Measurements from ENCODE around the gene SLC10A4.
A peak's percentile ranks its signal among the peaks of the same experiment; 100 is the strongest.

SLC10A4 gene

GRCh38 chr4:48490012-48490679 lies 7.0 kb downstream of the SLC10A4 start, which contains the start of gene ZAR1:
Gene ZAR1 (plus strand): TSS chr4:48490252. CDS start chr4:48490292, 40 bp downstream.
- peak; percentile 11 for DNase-seq

GRCh38 chr4:48490680-48491513 lies 7.8 kb downstream of the SLC10A4 start:
- DNase-seq, result no peak

GRCh38 chr4:48491514-48492176 lies 8.5 kb downstream of the SLC10A4 start:
- DNase-seq, result no peak

- no peak for DNase-seq
These were observed 10.4 kb downstream of the SLC10A4 start for GRCh38 chr4:48493452-48494100.

GRCh38 chr4:48495941-48496340 lies 12.8 kb downstream of the SLC10A4 start:
- no peak for DNase-seq

GRCh38 chr4:48498895-48499294 lies 15.8 kb downstream of the SLC10A4 start:
- DNase-seq, result no peak

GRCh38 chr4:48499551-48500066 lies 16.5 kb downstream of the SLC10A4 start:
- no peak for DNase-seq

GRCh38 chr4:48503233-48504025 lies 20.3 kb downstream of the SLC10A4 start:
- no peak for DNase-seq

GRCh38 chr4:48504026-48504330 lies 20.8 kb downstream of the SLC10A4 start:
- no peak for DNase-seq

- no peak for DNase-seq
These were observed 21.2 kb downstream of the SLC10A4 start for GRCh38 chr4:48504352-48504751.

GRCh38 chr4:48506716-48507115 lies 23.6 kb downstream of the SLC10A4 start:
- DNase-seq, result no peak

- no peak for DNase-seq
These were observed 26.4 kb downstream of the SLC10A4 start for GRCh38 chr4:48509543-48509942.

- no peak for DNase-seq
These were observed 35.0 kb downstream of the SLC10A4 start for GRCh38 chr4:48518143-48518542.

GRCh38 chr4:48526406-48526805 lies 43.3 kb downstream of the SLC10A4 start:
- no peak for DNase-seq

GRCh38 chr4:48538358-48538757 lies 55.2 kb downstream of the SLC10A4 start:
- peak; percentile 36 for DNase-seq
